Measurements from ENCODE around the gene CRISP1. TPM values are rescaled to one million over a fixed set of nuclear protein-coding genes. Genes with fewer than 3 reads are reported as not detected.

Gene CRISP1
- total and polyA plus RNA-seq, 9 of the 15 experiments (the other 6 are each of a cell fraction or from before 2014, with no cell fraction given): not detected

GRCh38 chr6:49852975-49853374 is 13.4 kb downstream of the CRISP1 start (continued):
- TF ChIP-seq ZNF609 (CRISPR knock-in tag; IDR thresholded peaks at IDR 0.05; ENCODE audit: borderline replicate concordance) (no peak), ZNF444 (CRISPR knock-in tag; IDR thresholded peaks at IDR 0.05) (no peak), PHF21A (IDR thresholded peaks at IDR 0.05; ENCODE audit: borderline replicate concordance, low read depth) (no peak), HNRNPLL (IDR thresholded peaks at IDR 0.05; ENCODE audit: low read depth, low read length, poor library complexity, severe bottlenecking) (no peak), ZNF316 (IDR thresholded peaks at IDR 0.05) (peak; percentile 83), TARDBP (IDR thresholded peaks at IDR 0.05) (no peak), IRF1 (CRISPR knock-in tag; IDR thresholded peaks at IDR 0.05; ENCODE audit: borderline replicate concordance) (no peak), ILK (tag; IDR thresholded peaks at IDR 0.05; ENCODE audit: borderline replicate concordance, low read depth) (no peak), ETV5 (CRISPR knock-in tag; IDR thresholded peaks at IDR 0.05; ENCODE audit: low read depth) (no peak), PRPF4 (IDR thresholded peaks at IDR 0.05; ENCODE audit: insufficient read depth, low read depth, low read length, poor library complexity, severe bottlenecking) (no peak), CCNT2 (IDR thresholded peaks at IDR 0.05; ENCODE audit: borderline replicate concordance, extremely low read depth, insufficient read length, low read depth, low read length) (no peak), SMARCA4 (IDR thresholded peaks at IDR 0.05) (peak; percentile 47; the same call in 1 of the 2 replicates), SIN3B (IDR thresholded peaks at IDR 0.05; ENCODE audit: low read depth) (no peak), SMAD4 (CRISPR knock-in tag; conservative IDR thresholded peaks at IDR 0.05) (0 out of 2 replicates have a peak, but pooled peaks have one; percentile 30), HMBOX1 (IDR thresholded peaks at IDR 0.05) (no peak), ZNF175 (CRISPR knock-in tag; IDR thresholded peaks at IDR 0.05; ENCODE audit: low read depth) (no peak), ZBTB43 (CRISPR knock-in tag; IDR thresholded peaks at IDR 0.05) (no peak), HDAC8 (tag; IDR thresholded peaks at IDR 0.05) (no peak), ZNF644 (tag; IDR thresholded peaks at IDR 0.05; ENCODE audit: low read depth) (no peak), BCOR (IDR thresholded peaks at IDR 0.05) (no peak), USF1 (CRISPR knock-in tag; IDR thresholded peaks at IDR 0.05) (no peak)

All from K562 (cell line).